ENCODE data around the gene TRMT1.
A peak's percentile ranks its signal among the peaks of the same experiment; 100 is the strongest.

Gene TRMT1

GRCh38 chr19:13122980-13123957 is 6.7 kb upstream of the TRMT1 start:
- DNase-seq (ENCODE audit: low read depth) = no peak

- DNase-seq (ENCODE audit: low read depth) = no peak
Measured at GRCh38 chr19:13122275-13122878, 5.8 kb upstream of the TRMT1 start.

GRCh38 chr19:13121551-13122274 is 5.2 kb upstream of the TRMT1 start:
- DNase-seq (ENCODE audit: low read depth) = no peak

- no peak for DNase-seq (ENCODE audit: low read depth)
Measured at GRCh38 chr19:13120817-13121216, 4.3 kb upstream of the TRMT1 start.

- DNase-seq (ENCODE audit: low read depth) = no peak
Measured at GRCh38 chr19:13120031-13120430, 3.5 kb upstream of the TRMT1 start.

GRCh38 chr19:13119627-13120026 is 3.1 kb upstream of the TRMT1 start:
- DNase-seq (ENCODE audit: low read depth) = no peak

- peak; percentile 83 for DNase-seq (ENCODE audit: low read depth)
Measured at GRCh38 chr19:13118424-13119193, 2.1 kb upstream of the TRMT1 start.

GRCh38 chr19:13117772-13118423 is 1.4 kb upstream of the TRMT1 start, which contains the start of gene NACC1:
NACC1 (plus strand) TSS chr19:13118264; CDS start chr19:13135208, 16,944 bp downstream.
- DNase-seq (ENCODE audit: low read depth) = peak; percentile 77

GRCh38 chr19:13117176-13117771 is 734 bp upstream of the TRMT1 start:
- DNase-seq (ENCODE audit: low read depth) = no peak

GRCh38 chr19:13115936-13116281 is 631 bp downstream of the TRMT1 start:
- DNase-seq (ENCODE audit: low read depth) = no peak

GRCh38 chr19:13112555-13112954 is 4.0 kb downstream of the TRMT1 start:
- no peak for DNase-seq (ENCODE audit: low read depth)

- DNase-seq (ENCODE audit: low read depth) = no peak
Measured at GRCh38 chr19:13110099-13110610, 6.4 kb downstream of the TRMT1 start.

GRCh38 chr19:13109361-13110098 is 7.0 kb downstream of the TRMT1 start:
- DNase-seq (ENCODE audit: low read depth) = no peak

GRCh38 chr19:13104848-13105711 is 11.5 kb downstream of the TRMT1 start:
- peak; percentile 69 for DNase-seq (ENCODE audit: low read depth)

GRCh38 chr19:13104360-13104847 is 12.1 kb downstream of the TRMT1 start:
- peak; percentile 97 for DNase-seq (ENCODE audit: low read depth)

GRCh38 chr19:13103581-13104359 is 12.8 kb downstream of the TRMT1 start:
- DNase-seq (ENCODE audit: low read depth) = peak; percentile 70

- DNase-seq (ENCODE audit: low read depth) = peak; percentile 98
Measured at GRCh38 chr19:13102666-13103580, 13.6 kb downstream of the TRMT1 start, which contains the start of gene LYL1. LYL1 (minus strand) TSS chr19:13102858; CDS start chr19:13101171, 1,687 bp downstream.
